ENCODE measurements around the gene SVOP.

The SVOP gene

GRCh38 chr12:108884116-108885012 is 136.5 kb downstream of the SVOP start:
- DNase-seq: peak; percentile 94 to 97 (median 96)

- no peak for DNase-seq
These were observed 138.9 kb downstream of the SVOP start for GRCh38 chr12:108881953-108882352.

DNA sequence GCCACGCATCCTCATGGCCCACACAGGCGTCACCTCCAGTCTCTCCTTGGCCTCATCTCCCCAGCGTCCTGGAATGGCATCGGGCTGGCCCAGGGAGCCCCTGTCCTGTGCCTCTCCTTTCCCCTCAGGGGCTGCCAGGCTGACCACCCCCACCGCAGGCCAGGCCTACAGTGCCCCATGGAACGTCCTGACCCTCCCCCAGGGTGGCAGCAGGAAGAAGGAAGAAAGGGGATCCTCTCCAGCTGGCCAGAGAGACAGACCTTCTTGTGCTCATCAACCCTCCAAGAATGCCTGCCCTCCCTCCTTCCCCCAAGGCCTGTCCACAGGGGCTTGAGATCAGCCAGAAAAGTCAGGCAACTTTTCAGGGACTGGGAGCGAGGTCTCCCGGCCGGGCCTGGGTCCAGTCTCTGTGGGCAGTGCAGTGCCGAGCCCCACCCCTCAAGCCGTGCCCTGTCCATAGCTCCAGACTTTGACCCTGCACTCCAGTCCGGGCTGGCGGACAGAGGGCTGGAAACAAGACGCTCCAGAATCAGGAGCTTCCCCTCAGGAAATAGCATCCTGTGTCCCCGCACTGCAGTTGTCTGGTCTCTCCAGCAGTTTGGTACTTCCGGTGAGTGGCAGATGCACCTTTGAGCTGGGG is 141.1 kb downstream of the SVOP start, which contains the start of gene DAO:
TSS of gene DAO (plus strand) at position 478 of the 640 bp plus-strand sequence. CDS start 4,915 bp downstream, outside the sequence.
- DNase-seq: no peak

- DNase-seq: no peak
These were observed 144.3 kb downstream of the SVOP start for GRCh38 chr12:108876550-108876949.

- DNase-seq: no peak
These were observed 145.0 kb downstream of the SVOP start for GRCh38 chr12:108875682-108876361.

- DNase-seq: no peak
These were observed 145.6 kb downstream of the SVOP start for GRCh38 chr12:108875280-108875679.

- no peak for DNase-seq
These were observed 152.1 kb downstream of the SVOP start for GRCh38 chr12:108868781-108869180.

DNA sequence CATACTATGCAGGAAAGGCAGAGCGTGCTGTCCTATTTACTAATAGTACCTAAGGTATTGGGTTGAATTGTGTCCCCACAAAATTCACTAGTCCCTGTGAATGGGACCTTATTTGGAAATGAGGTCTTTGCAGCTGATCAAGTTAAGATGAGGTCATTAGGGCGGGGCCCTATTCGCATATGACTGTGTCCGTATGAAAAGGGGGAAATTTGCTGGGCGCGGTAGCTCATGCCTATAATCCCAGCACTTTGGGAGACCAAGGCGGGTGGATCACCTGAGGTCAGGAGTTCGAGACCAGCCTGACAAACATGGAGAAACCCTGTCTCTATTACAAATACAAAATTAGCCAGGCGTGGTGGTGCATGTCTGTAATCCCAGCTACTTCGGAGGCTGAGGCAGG is 154.8 kb downstream of the SVOP start:
- peak; percentile 51 to 73 (median 70) for DNase-seq

DNA sequence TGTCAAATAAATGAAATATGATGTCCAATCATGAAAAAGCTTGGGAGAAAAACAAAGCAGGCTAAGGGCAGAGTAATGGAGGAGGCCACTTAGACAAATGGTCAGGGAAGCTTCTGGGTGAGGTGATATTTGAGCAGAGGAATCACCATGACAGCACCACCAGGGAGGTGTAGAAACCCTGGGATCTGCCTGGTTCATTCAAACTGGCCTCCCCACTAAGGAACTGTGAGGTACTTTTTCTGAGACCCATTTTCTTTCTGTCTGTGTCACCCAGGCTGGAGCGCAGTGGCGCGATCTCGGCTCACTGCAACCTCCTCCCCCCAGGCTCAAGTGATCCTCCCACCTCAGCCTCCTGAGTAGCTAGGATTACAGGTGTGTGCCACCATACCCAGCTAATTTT is 155.7 kb downstream of the SVOP start:
- DNase-seq: no peak

- DNase-seq: peak in 1 of 4 experiments; percentile 37
These were observed 158.3 kb downstream of the SVOP start for GRCh38 chr12:108862588-108862959.

GRCh38 chr12:108861878-108862587 is 158.8 kb downstream of the SVOP start:
- DNase-seq: peak; percentile 87 to 96 (median 94)

DNA sequence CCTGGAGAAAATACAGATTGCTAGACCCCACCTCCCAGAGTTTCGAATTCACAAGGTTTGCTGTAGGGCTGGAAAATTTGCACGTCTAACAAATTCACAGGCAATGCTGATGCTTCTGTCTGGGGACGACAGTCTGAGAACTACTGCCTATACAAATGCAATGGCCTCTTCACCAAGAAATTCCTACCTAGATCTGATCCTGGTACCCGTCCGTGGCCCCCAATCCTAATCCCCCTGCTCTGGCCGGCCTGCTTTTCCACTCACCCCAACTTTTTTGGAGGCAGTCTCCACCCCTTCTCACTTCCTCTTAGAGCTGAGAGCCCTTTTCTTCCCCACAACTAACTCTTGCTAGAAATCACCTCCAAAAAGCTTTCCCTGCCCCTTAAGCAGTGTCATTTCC is 160.4 kb downstream of the SVOP start:
- DNase-seq: peak in 3 of 4 experiments; percentile 46 to 58 (median 52)

DNA sequence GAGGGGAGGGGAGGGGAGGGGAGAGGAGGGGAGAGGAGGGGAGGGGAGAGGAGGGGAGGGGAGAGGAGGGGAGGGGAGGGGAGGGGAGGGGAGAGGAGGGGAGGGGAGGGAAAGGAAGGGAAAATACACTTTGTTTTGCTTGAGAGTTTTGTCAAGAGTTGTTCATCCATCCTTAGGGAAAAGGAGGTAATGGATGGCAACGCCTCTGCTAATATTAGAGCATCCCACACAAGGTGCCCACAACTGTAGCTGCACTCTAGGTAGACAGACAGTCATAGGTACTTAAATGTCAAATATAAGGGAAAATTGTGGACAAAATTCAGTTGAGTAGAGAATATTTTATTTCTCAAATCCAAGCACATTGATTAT is 161.0 kb downstream of the SVOP start:
- DNase-seq: no peak

DNA sequence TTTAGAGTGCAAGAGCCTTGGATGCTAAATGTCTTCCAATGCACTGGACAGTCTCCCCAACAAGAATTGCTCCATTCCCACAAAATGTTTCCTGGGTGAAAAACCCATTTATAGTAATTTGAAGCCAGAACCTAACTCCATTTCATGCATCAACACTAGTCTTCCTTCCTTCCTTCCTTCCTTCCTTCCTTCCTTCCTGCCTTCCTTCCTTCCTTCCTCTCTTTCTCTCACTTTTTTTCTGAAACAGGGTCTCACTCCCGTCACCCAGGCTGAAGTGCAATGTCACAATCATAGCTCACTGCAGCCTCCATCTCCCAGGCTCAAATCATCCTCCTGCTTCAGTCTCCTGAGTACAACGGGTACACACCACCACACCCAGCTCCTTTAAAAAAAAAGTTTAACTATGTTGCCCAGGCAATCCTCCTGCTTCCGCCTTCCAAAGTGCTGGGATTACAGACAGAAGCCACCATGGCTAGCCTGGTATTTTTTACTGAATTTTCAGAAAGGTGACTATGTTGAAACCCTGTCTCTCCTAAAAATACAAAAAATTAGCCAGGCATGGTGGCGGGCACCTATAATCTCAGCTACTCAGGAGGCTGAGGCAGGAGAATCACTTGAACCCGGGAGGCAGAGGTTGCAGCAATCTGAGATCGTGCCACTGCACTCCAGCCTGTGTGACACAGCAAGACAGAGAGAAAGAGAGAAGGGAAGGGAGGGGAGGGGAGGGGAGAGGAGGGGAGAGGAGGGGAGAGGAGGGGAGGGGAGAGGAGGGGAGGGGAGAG is 161.5 kb downstream of the SVOP start:
- DNase-seq: peak in 2 of 4 experiments; percentile 22 to 33

DNA sequence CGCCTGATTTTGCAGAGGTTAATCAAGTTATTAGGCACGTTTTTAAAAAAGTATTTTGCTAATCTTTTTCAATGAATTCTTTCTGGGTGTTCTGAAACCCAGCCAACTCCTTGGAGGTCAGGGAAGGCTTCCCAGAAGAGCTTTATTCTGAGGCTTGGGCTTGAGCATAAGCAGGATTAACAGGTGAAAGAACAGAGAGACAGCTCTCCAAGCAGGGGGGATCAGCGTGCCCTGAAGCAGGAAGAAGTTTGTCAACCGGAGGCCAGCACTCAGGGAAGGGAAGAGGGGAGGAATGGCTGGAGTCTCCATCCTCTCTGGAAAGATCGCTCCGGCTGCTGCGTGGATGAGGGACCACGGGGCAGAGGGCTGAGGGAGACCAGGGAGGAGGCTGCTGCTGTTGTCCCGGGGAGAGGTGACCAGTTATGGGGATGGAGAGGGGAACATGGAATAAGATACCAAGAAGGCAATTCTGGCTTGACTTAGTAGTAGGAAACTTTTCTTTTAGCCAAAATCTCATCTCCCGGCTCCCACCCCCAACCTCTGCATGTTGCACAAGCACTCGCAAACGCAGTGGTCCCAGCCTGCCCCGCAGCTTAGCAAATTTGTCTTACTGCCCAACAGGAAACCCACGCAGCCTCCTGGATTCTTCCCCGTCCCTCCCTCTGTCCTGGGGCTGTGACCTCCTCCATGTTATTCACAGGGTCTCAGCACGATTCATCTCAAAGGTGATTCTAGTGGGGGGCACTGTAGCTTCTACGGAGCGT is 162.4 kb downstream of the SVOP start:
- DNase-seq: peak in 2 of 4 experiments; percentile 30 to 33
